Measurements from ENCODE around the gene NT5DC3.

Gene NT5DC3

DNA sequence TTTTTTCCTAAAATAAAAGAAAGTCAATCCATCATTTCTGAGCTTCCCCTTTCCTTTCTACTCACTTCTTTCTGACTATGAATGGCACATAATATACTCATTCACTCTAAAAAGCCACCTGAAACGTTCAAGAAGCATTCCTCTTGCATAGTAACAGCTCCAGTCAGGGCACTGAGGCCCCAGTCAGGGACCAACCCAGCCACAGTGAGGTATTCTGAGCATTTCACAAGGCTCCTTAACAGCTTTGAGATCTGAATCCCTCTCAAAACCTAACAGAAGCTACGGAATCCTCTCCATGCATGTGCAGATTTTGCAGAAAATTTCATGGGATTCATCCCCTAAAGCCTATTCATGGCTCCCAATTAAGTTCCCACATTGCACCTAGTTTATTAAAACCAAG, 23.2 kb downstream of the NT5DC3 start:
- Histone ChIP-seq H3K9me3 (replicated peaks; ENCODE audit: insufficient read depth, low read length) (no peaks in the 10 kb centered on the region), H3K36me3 (replicated peaks; ENCODE audit: insufficient read depth, low read length) (no peaks in the 10 kb centered on the region), H2AFZ (ENCODE audit: low read length) (no peak overlapping the region), H3K27me3 (replicated peaks; ENCODE audit: insufficient read depth, low read length) (no peaks in the 10 kb centered on the region), H3K4me1 (ENCODE audit: low read length) (no peaks in the 10 kb centered on the region), H3K4me3 (ENCODE audit: low read length) (no peak overlapping the region), H3K27ac (ENCODE audit: low read length) (no peak overlapping the region), H3K9me2 (replicated peaks; ENCODE audit: insufficient read depth, low read length) (no peaks in the 10 kb centered on the region), H4K20me1 (ENCODE audit: insufficient read depth, low read length) (no peaks in the 10 kb centered on the region), H3K9ac (ENCODE audit: low read length) (no peak overlapping the region), H3K4me2 (ENCODE audit: low read depth, low read length) (no peak overlapping the region), H3K79me2 (ENCODE audit: low read length) (peaks cover 34% of the 10 kb centered on the region), H3F3A (ENCODE audit: insufficient read depth, low read length) (no peaks in the 10 kb centered on the region)
- DNase-seq: no peak
- TF ChIP-seq EZH2phosphoT487 (IDR thresholded peaks at IDR 0.05; ENCODE audit: low read length) (no peak), EZH2 (optimal IDR thresholded peaks at IDR 0.05; ENCODE audit: low read depth, low read length) (no peak), CTCF (IDR thresholded peaks at IDR 0.05; ENCODE audit: low read length) (no peak)

DNA sequence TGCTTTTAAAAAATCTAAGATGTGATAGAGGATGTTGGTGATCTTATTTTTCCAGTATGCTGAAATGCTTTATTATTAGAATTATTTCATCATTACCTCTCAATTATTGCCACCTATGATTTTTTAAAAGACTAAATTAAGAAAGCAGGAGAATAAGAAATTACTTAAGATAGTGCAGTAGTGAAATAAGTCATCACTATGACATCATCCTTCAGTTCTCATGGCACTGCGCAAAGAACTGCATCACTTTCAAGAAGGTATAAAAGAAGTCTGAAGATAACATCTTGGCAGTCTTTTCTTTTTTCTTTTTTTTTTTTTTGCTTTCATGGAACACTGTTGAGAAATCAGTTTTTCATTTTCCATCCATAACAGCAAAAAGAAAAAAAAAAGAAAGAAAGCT, 24.4 kb downstream of the NT5DC3 start:
- Histone ChIP-seq H3K9me3 (replicated peaks; ENCODE audit: insufficient read depth, low read length) (no peaks in the 10 kb centered on the region), H3K4me1 (ENCODE audit: low read length) (no peaks in the 10 kb centered on the region), H3K9ac (ENCODE audit: low read length) (no peak overlapping the region), H3K27me3 (replicated peaks; ENCODE audit: insufficient read depth, low read length) (no peaks in the 10 kb centered on the region), H3K4me3 (ENCODE audit: low read length) (no peak overlapping the region), H3K36me3 (replicated peaks; ENCODE audit: insufficient read depth, low read length) (no peaks in the 10 kb centered on the region), H3F3A (ENCODE audit: insufficient read depth, low read length) (no peaks in the 10 kb centered on the region), H2AFZ (ENCODE audit: low read length) (no peak overlapping the region), H3K9me2 (replicated peaks; ENCODE audit: insufficient read depth, low read length) (no peaks in the 10 kb centered on the region), H3K27ac (ENCODE audit: low read length) (no peak overlapping the region), H3K4me2 (ENCODE audit: low read depth, low read length) (no peak overlapping the region), H3K79me2 (ENCODE audit: low read length) (peaks cover 25% of the 10 kb centered on the region), H4K20me1 (ENCODE audit: insufficient read depth, low read length) (no peaks in the 10 kb centered on the region)
- TF ChIP-seq EZH2 (optimal IDR thresholded peaks at IDR 0.05; ENCODE audit: low read depth, low read length): no peak
- no peak for TF ChIP-seq EZH2phosphoT487 (IDR thresholded peaks at IDR 0.05; ENCODE audit: low read length)
- TF ChIP-seq CTCF (IDR thresholded peaks at IDR 0.05; ENCODE audit: low read length): no peak
- DNase-seq: no peak

GRCh38 chr12:103814436-103814835, 26.6 kb downstream of the NT5DC3 start:
- Histone ChIP-seq H3F3A (ENCODE audit: insufficient read depth, low read length) (no peaks in the 10 kb centered on the region), H3K9me3 (replicated peaks; ENCODE audit: insufficient read depth, low read length) (no peaks in the 10 kb centered on the region), H3K79me2 (ENCODE audit: low read length) (peaks cover 12% of the 10 kb centered on the region; the same call in 1 of the 2 replicates), H3K4me1 (ENCODE audit: low read length) (no peaks in the 10 kb centered on the region), H3K9me2 (replicated peaks; ENCODE audit: insufficient read depth, low read length) (no peaks in the 10 kb centered on the region), H3K9ac (ENCODE audit: low read length) (no peak overlapping the region), H3K27me3 (replicated peaks; ENCODE audit: insufficient read depth, low read length) (no peaks in the 10 kb centered on the region), H3K27ac (ENCODE audit: low read length) (no peak overlapping the region), H4K20me1 (ENCODE audit: insufficient read depth, low read length) (no peaks in the 10 kb centered on the region), H2AFZ (ENCODE audit: low read length) (no peak overlapping the region), H3K4me3 (ENCODE audit: low read length) (no peak overlapping the region), H3K4me2 (ENCODE audit: low read depth, low read length) (no peak overlapping the region), H3K36me3 (replicated peaks; ENCODE audit: insufficient read depth, low read length) (no peaks in the 10 kb centered on the region)
- TF ChIP-seq EZH2 (optimal IDR thresholded peaks at IDR 0.05; ENCODE audit: low read depth, low read length) (no peak), CTCF (IDR thresholded peaks at IDR 0.05; ENCODE audit: low read length) (no peak), EZH2phosphoT487 (IDR thresholded peaks at IDR 0.05; ENCODE audit: low read length) (no peak)
- DNase-seq: no peak

Data from MM.1S (cell line).